Transverse colon (tissue), 3 donors: Measurements from ENCODE around the gene A4GALT.

ENCODE experiments used
- CTCF ChIP-seq, 5 experiments: fragments of 200-600 bp in 3 of 5; fragments of 450-650 bp in 2 of 5; sonication (generic) in 3 of 5; IDR thresholded peaks; 1 replicate in 2 of 5; 2 replicates in 3 of 5; pipeline ENCODE4 v1.5.1; 2016 to 2017; ENCODE audit warnings: antibody characterized with exemption in 5 of 5, inconsistent platforms in 3 of 5, mild to moderate bottlenecking in 2 of 5, moderate library complexity in 1 of 5
- EP300 ChIP-seq: sonication (generic); formaldehyde crosslinking; IDR thresholded peaks from one replicate; pipeline ENCODE4 v1.6.1; 2017; ENCODE audit warnings: antibody characterized with exemption, low read depth
- POLR2A ChIP-seq: fragments of 450-650 bp; IDR thresholded peaks from one replicate; pipeline ENCODE4 v1.6.1; 2016; ENCODE audit warnings: antibody characterized with exemption, mild to moderate bottlenecking, moderate library complexity

DNA sequence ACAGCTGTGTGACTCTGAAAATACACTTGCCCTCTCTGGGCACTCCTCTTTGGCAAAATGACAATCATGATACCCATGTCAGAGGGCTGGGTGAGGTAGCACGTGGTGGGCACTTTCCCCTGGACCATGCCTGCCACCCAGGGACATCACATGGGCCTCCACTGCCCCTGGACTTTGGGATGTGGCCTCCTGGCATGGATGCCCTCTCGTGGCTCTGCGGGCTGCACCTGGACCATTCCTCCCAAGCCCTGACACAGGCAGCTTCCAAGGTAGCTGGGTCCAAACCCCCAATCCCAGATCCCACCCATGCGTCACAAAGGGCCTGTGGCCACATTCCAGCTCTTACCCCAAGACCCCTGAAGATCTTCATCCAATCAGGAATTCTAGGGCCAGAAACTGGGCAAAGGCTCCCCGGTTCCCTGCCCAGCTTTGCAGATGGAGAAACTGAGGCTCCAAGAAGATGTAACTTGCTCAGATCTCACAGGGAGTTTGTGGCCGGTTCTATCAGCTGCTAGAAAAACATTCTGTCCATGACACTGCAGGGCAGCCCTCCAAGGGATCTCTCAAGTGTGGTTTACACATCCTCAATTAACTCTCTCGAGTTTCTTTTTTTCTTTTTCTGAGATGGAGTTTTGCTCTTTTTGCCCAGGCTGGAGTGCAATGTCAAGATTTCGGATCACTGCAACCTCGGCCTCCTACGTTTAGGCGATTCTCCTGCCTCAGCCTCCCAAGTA, 36.0 kb downstream of the A4GALT start:
- TF ChIP-seq EP300: no peak
- no peak for TF ChIP-seq CTCF (IDR thresholded peaks at IDR 0.05)
- no peak for TF ChIP-seq POLR2A
